Smooth muscle cell (in vitro differentiated cells): ENCODE data around the gene ZNF462. TPM values are rescaled to one million over a fixed set of nuclear protein-coding genes. Genes with fewer than 3 reads are reported as not detected.

Experiments used
- DNase-seq: peaks from one replicate; lab custom pipeline; 2025; ENCODE audit not compliant: unreplicated experiment; lab: John Stamatoyannopoulos, UW
- H2AFZ ChIP-seq: fragments of 200-600 bp; sonication (generic); 2 replicates; pipeline ENCODE4 v1.6.0; 2016; ENCODE audit warnings: antibody characterized with exemption, low read depth, mild to moderate bottlenecking
- H3F3A ChIP-seq: fragments of 200-600 bp; sonication (generic); 2 replicates; pipeline ENCODE4 v1.6.0; 2017; ENCODE audit warnings: antibody characterized with exemption, low read depth
- H3K27ac ChIP-seq: fragments of 200-600 bp; sonication (generic); 2 replicates; pipeline ENCODE4 v1.5.1; 2016; ENCODE audit warnings: low read depth, mild to moderate bottlenecking
- H3K27me3 ChIP-seq: fragments of 200-600 bp; sonication (generic); 2 replicates; pipeline ENCODE4 v1.6.1; 2016; ENCODE audit warnings: low read depth, mild to moderate bottlenecking
- H3K36me3 ChIP-seq: fragments of 200-600 bp; sonication (generic); 2 replicates; pipeline ENCODE4 v1.5.1; 2016; ENCODE audit warnings: low read depth
- H3K4me1 ChIP-seq: fragments of 200-600 bp; sonication (generic); 2 replicates; pipeline ENCODE4 v1.5.1; 2016; ENCODE audit warnings: low read depth
- H3K4me2 ChIP-seq: fragments of 200-600 bp; sonication (generic); 2 replicates; pipeline ENCODE4 v1.6.0; 2016; ENCODE audit warnings: mild to moderate bottlenecking
- H3K4me3 ChIP-seq: fragments of 200-600 bp; sonication (generic); 2 replicates; pipeline ENCODE4 v1.5.1; 2016; ENCODE audit warnings: mild to moderate bottlenecking
- H3K79me2 ChIP-seq: fragments of 200-600 bp; sonication (generic); 2 replicates; pipeline ENCODE4 v1.6.0; 2016; ENCODE audit warnings: low read depth, mild to moderate bottlenecking
- H3K9ac ChIP-seq: fragments of 200-600 bp; sonication (generic); 2 replicates; pipeline ENCODE4 v1.6.0; 2016; ENCODE audit warnings: low read depth
- H3K9me3 ChIP-seq: fragments of 200-600 bp; sonication (generic); replicated peaks from 2 replicates; pipeline ENCODE4 v1.5.1; 2016; ENCODE audit warnings: low read depth
- H4K20me1 ChIP-seq: fragments of 200-600 bp; sonication (generic); 2 replicates; pipeline ENCODE4 v1.6.0; 2016; ENCODE audit warnings: low read depth
- CTCF ChIP-seq: fragments of 200-600 bp; sonication (generic); IDR thresholded peaks from 2 replicates; pipeline ENCODE4 v1.5.1; 2017; ENCODE audit warnings: borderline replicate concordance, mild to moderate bottlenecking, antibody characterized with exemption; ENCODE audit not compliant: insufficient read depth, poor library complexity, severe bottlenecking
- WGBS: methylation state at CpG from one replicate; pipeline ENCODE4 v1.1.7; 2016; ENCODE audit warnings: low lambda C conversion rate; 5-methylcytosine and 5-hydroxymethylcytosine counted together
- polyA plus RNA-seq: library from polyadenylated mRNA; unstranded; fragments of >200 nt; fragmentation: Nextera tagmentation; extraction: Ambion mirVana; gene quantifications from 2 replicates; pipeline ENCODE4 v1.2.1, GENCODE V29; 2016
- small RNA-seq: library from RNA; depleted of rRNA; stranded (forward); fragments of <200 nt; gene quantifications from one replicate; pipeline ENCODE3, GENCODE V24; 2014
- total RNA-seq: library from RNA; depleted of rRNA; stranded (reverse); fragments of >200 nt; gene quantifications from 2 replicates; pipeline ENCODE4 v1.2.3, GENCODE V29; 2014

The ZNF462 gene
- total and polyA plus RNA-seq, 2 experiments from 2014 or later, result 9.1 to 32.2 TPM

- WGBS, result 98% methylated on average over 2 of the region's 2 CpGs
- Histone ChIP-seq H3K4me2 (no peak overlapping the region), H4K20me1 (no peaks in the 10 kb centered on the region), H3K4me3 (no peak overlapping the region), H3K9ac (no peak overlapping the region), H3K79me2 (no peaks in the 10 kb centered on the region), H3K27ac (no peak overlapping the region), H3K36me3 (no peaks in the 10 kb centered on the region), H3K27me3 (no peaks in the 10 kb centered on the region), H3F3A (no peaks in the 10 kb centered on the region), H3K9me3 (no peaks in the 10 kb centered on the region), H2AFZ (no peak overlapping the region), H3K4me1 (peaks cover 7% of the 10 kb centered on the region)
- no peak for DNase-seq
- TF ChIP-seq CTCF, result no peak
Observed at GRCh38 chr9:107060062-107060461, 197.1 kb downstream of the ZNF462 start.

Small RNAs within 50 kb of the gene (small RNA-seq; reads per million reads assigned to genes)
- not detected for gene RNA5SP292
